Fibroblast of mammary gland (primary cell): ENCODE measurements around the gene SUGP1.
"Not testable (repeated sequence)": the region's sequence is repeated elsewhere in the genome, so short reads cannot be mapped to it uniquely, and the experiment has no call there.

Experiments
- DNase-seq: peaks from one replicate; pipeline ENCODE4 v3.0.0-alpha.2; 2010; ENCODE audit warnings: low read depth
- H3K4me3 ChIP-seq: 2 replicates; pipeline ENCODE4 v1.5.1; 2011; ENCODE audit warnings: low read depth, mild to moderate bottlenecking, low read length, moderate library complexity; ENCODE audit not compliant: control insufficient read depth
- CTCF ChIP-seq: conservative IDR thresholded peaks from 2 replicates; pipeline ENCODE4 v1.5.1; 2011; ENCODE audit warnings: low read depth, low read length, inconsistent platforms; ENCODE audit not compliant: control insufficient read depth, insufficient read depth

Gene SUGP1

GRCh38 chr19:19256072-19256969 is 64.0 kb downstream of the SUGP1 start:
- no peak overlapping the region for H3K4me3 ChIP-seq
- DNase-seq = no peak
- no peak for TF ChIP-seq CTCF

GRCh38 chr19:19253409-19253808 is 66.9 kb downstream of the SUGP1 start:
- H3K4me3 ChIP-seq, DNase-seq: not testable (repeated sequence)

- H3K4me3 ChIP-seq = no peak overlapping the region
- DNase-seq = no peak
- no peak for TF ChIP-seq CTCF
Measured at GRCh38 chr19:19250196-19250801, 70.0 kb downstream of the SUGP1 start.

DNA sequence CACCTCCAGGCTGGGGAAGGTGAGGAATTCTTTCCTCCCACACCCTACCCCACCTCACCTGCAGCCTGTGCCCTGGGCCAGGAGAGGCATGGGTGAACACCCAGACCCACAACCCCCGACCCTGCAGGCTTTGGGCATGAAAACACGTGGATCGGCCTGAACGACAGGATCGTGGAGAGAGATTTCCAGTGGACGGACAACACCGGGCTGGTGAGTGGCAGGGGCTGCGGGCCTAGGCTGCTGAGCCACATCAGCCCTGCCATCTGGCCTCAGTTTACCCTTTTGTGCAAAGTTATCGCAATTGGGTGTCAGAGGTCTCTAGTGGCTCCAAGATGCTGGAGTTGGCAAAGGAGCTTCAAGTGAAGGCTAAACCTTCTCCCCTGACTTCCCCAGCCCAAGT is 79.8 kb downstream of the SUGP1 start:
- H3K4me3 ChIP-seq = no peak overlapping the region
- TF ChIP-seq CTCF = no peak
- DNase-seq = no peak

DNA sequence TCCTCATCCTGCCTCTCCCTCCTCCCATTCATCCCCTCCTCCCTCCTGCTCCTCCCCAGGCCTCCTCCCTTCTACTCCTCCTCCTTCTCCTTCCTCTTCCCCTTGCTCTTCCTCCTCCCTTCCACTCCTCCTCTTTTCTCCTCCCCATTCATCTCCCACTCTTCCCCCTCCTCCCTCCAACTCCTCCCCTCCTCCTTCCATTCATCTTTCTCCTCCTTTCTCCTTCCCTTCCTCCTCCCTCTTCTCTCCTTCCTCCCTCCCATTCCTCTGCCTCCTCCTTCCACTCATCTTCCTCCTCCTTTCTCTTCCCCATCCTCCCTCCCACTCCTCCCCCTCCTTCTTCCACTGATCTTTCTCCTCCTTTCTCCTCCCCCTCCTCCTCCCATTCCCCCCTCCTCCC is 80.6 kb downstream of the SUGP1 start:
- TF ChIP-seq CTCF = no peak
- H3K4me3 ChIP-seq = no peak overlapping the region
- no peak for DNase-seq

DNA sequence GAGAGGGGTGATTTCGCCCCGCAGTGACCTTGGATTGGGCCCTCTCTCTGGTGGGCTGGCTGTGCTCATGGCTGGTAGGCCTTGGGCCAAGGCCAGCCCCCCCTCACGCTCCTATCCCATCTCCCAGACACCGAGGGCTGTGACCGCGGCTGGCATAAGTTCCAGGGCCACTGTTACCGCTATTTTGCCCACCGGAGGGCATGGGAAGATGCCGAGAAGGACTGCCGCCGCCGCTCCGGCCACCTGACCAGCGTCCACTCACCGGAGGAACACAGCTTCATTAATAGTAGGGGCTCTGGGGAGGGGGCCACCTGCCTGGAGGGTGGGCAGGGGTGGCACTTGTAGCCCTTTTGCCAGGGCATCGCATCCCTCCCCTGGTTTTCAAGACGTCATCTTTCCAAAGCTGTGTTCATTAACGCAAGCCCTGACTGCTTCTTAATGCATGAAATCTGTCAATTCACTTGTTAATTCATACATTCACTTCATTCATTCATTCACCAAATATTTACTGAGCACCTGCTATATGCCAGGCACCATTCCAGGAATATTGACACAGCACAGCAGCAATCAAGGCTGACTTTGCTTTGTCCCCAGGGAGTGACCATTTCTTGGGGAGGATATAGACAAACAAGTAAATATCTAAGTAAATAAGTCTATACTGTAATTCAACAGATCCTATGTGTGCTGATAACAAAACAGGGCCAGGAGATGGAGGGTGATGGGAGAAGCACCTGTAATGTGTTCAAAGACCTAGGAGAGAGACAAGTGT is 82.0 kb downstream of the SUGP1 start:
- no peak for DNase-seq
- TF ChIP-seq CTCF = no peak
- H3K4me3 ChIP-seq = no peak overlapping the region

DNA sequence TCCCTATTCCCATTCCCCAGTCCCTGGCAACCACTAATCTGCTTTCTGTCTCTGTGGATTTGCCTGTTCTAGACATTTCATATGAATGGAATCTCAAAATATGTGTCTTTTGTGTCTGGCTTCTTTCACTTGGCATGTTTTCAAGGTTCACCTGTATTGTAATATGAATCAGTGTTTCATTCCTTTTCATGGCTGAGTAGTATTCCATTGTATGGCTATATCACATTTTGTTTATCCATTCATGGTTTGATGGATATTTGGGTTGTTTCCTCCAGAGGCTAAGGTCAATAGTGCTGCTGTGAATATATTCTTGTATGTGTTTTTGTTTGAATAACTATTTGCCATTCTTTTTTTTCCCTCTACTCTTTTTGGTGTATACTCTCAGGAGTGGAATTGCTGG is 84.1 kb downstream of the SUGP1 start:
- no peak for TF ChIP-seq CTCF
- no peak overlapping the region for H3K4me3 ChIP-seq
- DNase-seq = no peak
